ENCODE data around the gene MSH5.
"Not testable (repeated sequence)": the region's sequence is repeated elsewhere in the genome, so short reads cannot be mapped to it uniquely, and the experiment has no call there.

The MSH5 gene

DNA sequence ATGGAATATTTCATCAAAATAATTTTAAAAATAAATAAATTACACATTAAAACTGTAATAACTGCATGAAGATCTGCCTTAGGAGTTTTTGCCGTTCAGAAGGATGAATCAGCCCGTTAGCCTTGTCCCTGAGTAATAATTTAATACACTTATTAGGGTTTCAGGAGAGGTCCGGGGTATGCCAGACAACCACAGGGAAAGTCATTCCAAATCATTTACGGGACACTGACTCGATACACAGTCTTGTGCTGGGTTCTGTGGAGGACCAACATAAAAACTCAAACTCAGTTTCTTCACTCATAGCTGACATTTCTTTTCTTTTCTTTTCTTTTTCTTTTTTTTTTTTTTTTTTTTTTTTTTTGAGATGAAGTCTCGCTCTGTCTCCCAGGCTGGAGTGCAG is 33.9 kb upstream of the MSH5 start:
- no peak for ATAC-seq (ENCODE audit: low read depth)
- H3K4me1 Mint-ChIP-seq: peaks cover 22% of the 10 kb centered on the region
- no peak overlapping the region for H3K4me3 Mint-ChIP-seq
- no peak overlapping the region for H3K27ac Mint-ChIP-seq
- H3K27me3 Mint-ChIP-seq: no peaks in the 10 kb centered on the region
- DNase-seq (ENCODE audit: low spot score in 2 of 2): no peak
- no peaks in the 10 kb centered on the region for H3K9me3 Mint-ChIP-seq
- no peaks in the 10 kb centered on the region for H3K36me3 Mint-ChIP-seq

DNA sequence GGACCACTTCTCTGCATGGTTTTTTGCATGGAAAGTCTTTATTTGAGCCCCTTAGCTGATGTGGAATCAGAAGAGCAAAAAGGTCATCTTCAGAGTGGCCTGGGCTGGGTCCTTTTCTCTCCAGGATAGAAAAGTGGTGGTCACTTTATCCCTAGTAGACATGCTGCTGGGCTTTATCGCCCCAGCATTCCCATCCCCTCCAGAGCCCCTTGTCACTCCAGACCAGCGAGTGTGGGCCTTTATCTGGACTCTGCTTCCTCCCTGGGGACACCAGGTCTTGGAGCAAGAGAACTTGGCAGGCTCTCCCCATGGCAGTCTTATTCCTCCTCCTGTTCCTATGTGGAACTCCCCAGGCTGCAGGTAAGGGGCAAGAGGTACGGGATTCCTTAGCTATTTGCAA is 33.2 kb upstream of the MSH5 start, which contains the start of gene LY6G6F:
LY6G6F (plus strand) TSS at position 268 of the 400 bp plus-strand sequence; CDS start at position 309, 41 bp downstream.
- no peak for ATAC-seq (ENCODE audit: low read depth)
- Mint-ChIP-seq H3K36me3 (no peaks in the 10 kb centered on the region), H3K27ac (no peak within 1 kb of the TSS), H3K9me3 (no peaks in the 10 kb centered on the region), H3K4me1 (peaks cover 19% of the 10 kb centered on the region), H3K27me3 (no peaks in the 10 kb centered on the region), H3K4me3 (no peak within 1 kb of the TSS)
- no peak for DNase-seq (ENCODE audit: low spot score in 2 of 2)

DNA sequence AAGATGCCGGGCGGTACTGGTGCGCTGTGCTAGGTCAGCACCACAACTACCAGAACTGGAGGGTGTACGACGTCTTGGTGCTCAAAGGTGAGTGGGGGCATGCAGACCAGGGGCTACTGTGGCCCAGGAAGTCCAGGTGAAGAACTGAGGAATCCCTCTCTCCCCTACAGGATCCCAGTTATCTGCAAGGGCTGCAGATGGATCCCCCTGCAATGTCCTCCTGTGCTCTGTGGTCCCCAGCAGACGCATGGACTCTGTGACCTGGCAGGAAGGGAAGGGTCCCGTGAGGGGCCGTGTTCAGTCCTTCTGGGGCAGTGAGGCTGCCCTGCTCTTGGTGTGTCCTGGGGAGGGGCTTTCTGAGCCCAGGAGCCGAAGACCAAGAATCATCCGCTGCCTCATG is 32.1 kb upstream of the MSH5 start:
- DNase-seq (ENCODE audit: low spot score in 2 of 2) (no peak), ATAC-seq (ENCODE audit: low read depth) (no peak)
- Mint-ChIP-seq H3K36me3 (no peaks in the 10 kb centered on the region), H3K27ac (no peak overlapping the region), H3K4me1 (peaks cover 14% of the 10 kb centered on the region), H3K4me3 (no peak overlapping the region), H3K9me3 (no peaks in the 10 kb centered on the region), H3K27me3 (no peaks in the 10 kb centered on the region)

GRCh38 chr6:31708224-31708623 is 31.6 kb upstream of the MSH5 start:
- H3K27me3 Mint-ChIP-seq: no peaks in the 10 kb centered on the region
- DNase-seq (ENCODE audit: low spot score in 2 of 2): no peak
- no peak overlapping the region for H3K4me3 Mint-ChIP-seq
- ATAC-seq (ENCODE audit: low read depth): no peak
- H3K4me1 Mint-ChIP-seq: peaks cover 14% of the 10 kb centered on the region
- H3K36me3 Mint-ChIP-seq: no peaks in the 10 kb centered on the region
- no peak overlapping the region for H3K27ac Mint-ChIP-seq
- H3K9me3 Mint-ChIP-seq: no peaks in the 10 kb centered on the region

DNA sequence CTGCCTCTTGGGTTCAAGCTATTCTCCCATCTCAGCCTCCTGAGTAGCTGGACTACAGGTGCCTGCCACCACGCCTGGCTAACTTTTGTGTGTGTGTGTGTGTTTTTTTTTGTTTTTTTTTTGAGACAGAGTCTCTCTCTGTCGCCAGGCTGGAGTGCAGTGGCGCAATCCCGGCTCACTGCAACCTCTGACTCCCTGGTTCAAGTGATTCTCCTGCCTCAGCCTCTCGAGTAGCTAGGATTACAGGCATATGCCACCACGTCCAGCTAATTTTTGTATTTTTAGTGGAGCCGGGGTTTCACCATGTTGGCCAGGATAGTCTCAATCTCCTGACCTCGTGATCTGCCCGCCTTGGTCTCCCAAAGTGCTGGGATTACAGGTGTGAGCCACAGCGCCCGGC is 30.6 kb upstream of the MSH5 start:
- ATAC-seq (ENCODE audit: low read depth); H3K27me3 Mint-ChIP-seq; H3K9me3 Mint-ChIP-seq; H3K27ac Mint-ChIP-seq; H3K4me3 Mint-ChIP-seq; DNase-seq (ENCODE audit: low spot score in 2 of 2); H3K36me3 Mint-ChIP-seq: not testable (repeated sequence)
- H3K4me1 Mint-ChIP-seq: peaks cover 12% of the 10 kb centered on the region

DNA sequence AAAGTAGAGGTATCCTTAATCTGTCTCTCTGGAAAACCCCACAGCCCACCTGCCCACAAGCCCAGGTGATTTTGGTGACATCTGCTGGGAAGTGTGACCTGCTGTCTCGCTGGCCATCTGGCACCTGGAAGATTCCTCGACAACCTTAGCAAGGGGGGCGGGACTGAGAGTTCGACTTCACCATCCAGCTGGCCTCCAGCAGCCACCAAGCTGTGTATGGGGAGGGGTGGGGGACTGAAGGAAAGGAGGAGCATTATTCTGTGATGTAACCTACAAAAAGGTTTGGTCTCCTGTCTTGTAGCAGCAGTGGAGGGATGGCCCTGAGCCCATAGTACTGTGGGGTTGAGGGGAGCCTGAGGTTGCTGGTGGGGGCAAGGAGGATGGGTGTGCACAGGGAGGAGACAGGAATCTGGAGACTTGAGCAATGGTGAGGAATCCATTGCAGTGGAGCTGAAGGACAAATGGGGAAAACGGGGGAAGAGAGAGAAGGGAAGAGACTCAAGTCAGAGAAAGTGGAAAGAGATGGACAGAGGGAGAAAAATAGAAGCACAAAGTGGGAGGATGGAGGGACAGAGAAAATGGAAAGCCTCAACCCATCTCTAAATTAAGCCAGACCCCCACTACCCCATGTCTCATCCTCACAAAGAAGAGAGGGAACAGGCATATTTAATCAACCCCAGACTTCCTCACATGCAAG is 29.1 kb upstream of the MSH5 start:
- H3K27ac Mint-ChIP-seq: no peak overlapping the region
- ATAC-seq (ENCODE audit: low read depth) (no peak), DNase-seq (ENCODE audit: low spot score in 2 of 2) (no peak)
- H3K4me1 Mint-ChIP-seq: peaks cover 12% of the 10 kb centered on the region
- H3K27me3 Mint-ChIP-seq: no peaks in the 10 kb centered on the region
- H3K4me3 Mint-ChIP-seq: peak overlapping the region; percentile 52
- no peaks in the 10 kb centered on the region for H3K9me3 Mint-ChIP-seq
- H3K36me3 Mint-ChIP-seq: no peaks in the 10 kb centered on the region

DNA sequence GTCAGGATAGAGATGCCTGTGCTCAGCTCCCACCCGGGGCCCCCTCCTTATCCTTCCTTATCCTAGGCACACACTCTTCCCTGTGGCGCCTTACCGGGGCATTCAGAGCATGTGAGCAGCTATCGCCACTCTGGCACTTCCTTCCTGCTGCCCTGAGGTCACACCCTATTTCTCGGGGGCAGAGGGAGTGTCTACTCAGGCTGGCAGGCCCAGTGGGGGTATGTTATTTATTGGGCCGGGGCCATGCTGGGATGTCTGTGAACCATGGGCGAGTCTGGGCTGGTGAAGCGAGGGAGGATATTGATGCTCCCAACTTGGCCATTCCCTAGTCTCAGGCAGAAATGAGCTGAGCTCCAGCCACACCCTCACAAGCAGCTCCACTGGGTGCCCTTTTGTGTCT is 28.6 kb upstream of the MSH5 start:
- Mint-ChIP-seq H3K4me3 (no peak overlapping the region), H3K36me3 (no peaks in the 10 kb centered on the region), H3K27ac (no peak overlapping the region), H3K4me1 (peaks cover 12% of the 10 kb centered on the region), H3K27me3 (no peaks in the 10 kb centered on the region), H3K9me3 (no peaks in the 10 kb centered on the region)
- ATAC-seq (ENCODE audit: low read depth) (no peak), DNase-seq (ENCODE audit: low spot score in 2 of 2) (no peak)

- Mint-ChIP-seq H3K9me3 (no peaks in the 10 kb centered on the region), H3K4me1 (peaks cover 12% of the 10 kb centered on the region), H3K36me3 (no peaks in the 10 kb centered on the region), H3K27ac (no peak overlapping the region), H3K27me3 (no peaks in the 10 kb centered on the region), H3K4me3 (no peak overlapping the region)
- ATAC-seq (ENCODE audit: low read depth): peak; percentile 98
- DNase-seq (ENCODE audit: low spot score in 2 of 2): peak in 1 of 2 donors; percentile 30
Measured at GRCh38 chr6:31712296-31712695, 27.5 kb upstream of the MSH5 start.

- ATAC-seq (ENCODE audit: low read depth): no peak
- no peak overlapping the region for H3K27ac Mint-ChIP-seq
- H3K9me3 Mint-ChIP-seq: no peaks in the 10 kb centered on the region
- H3K36me3 Mint-ChIP-seq: no peaks in the 10 kb centered on the region
- H3K4me3 Mint-ChIP-seq: no peak overlapping the region
- no peak for DNase-seq (ENCODE audit: low spot score in 2 of 2)
- H3K27me3 Mint-ChIP-seq: no peaks in the 10 kb centered on the region
- H3K4me1 Mint-ChIP-seq: peaks cover 12% of the 10 kb centered on the region
Measured at GRCh38 chr6:31713465-31713864, 26.3 kb upstream of the MSH5 start.

- DNase-seq (ENCODE audit: low spot score in 2 of 2): no peak
- Mint-ChIP-seq H3K27ac (no peak overlapping the region), H3K4me3 (no peak overlapping the region), H3K9me3 (no peaks in the 10 kb centered on the region), H3K36me3 (no peaks in the 10 kb centered on the region), H3K27me3 (no peaks in the 10 kb centered on the region), H3K4me1 (peaks cover 12% of the 10 kb centered on the region)
- ATAC-seq (ENCODE audit: low read depth): no peak
Measured at GRCh38 chr6:31713991-31714684, 25.7 kb upstream of the MSH5 start.

DNA sequence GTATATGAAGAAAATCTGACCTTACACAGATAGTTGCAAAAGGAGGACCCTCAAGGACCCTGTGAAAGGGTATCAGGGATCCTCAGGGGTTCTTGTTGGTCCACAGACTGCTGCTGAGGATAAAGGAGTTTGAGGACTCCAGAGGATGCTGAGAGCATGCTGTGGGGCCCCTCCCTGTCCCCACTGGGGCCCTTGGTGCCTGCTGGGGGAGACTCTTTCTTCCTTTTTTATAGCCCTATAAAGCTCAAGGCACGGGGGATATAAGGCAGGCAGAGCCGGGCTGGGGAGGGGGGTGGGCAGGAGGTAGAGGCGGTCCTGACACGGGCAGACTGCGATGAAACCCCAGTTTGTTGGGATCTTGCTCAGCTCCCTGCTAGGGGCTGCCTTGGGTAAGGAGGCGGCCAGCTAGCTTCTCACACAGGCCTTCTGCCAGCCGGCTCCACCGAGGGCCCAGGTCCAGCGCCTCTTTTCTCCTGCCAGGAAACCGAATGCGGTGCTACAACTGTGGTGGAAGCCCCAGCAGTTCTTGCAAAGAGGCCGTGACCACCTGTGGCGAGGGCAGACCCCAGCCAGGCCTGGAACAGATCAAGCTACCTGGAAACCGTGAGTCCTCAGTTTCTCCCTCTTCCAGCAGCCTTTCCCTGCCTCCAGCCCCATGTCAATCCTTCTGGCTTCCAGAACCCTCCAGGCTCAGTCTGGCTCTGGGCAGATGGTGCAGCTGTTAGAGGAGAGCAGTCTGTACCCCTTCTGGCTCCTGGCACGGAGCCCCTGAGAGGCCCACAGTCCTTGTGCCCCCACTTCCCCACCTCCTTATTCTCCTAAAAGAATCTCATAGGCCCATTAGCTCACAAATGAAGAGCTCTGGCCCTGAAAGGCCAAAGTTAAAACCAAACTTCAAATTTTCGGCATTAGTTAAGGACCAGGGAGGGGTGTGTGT is 24.5 kb upstream of the MSH5 start, which contains the start of gene LY6G6D:
LY6G6D (plus strand) TSS at position 327 of the 937 bp plus-strand sequence; CDS start at position 335, 8 bp downstream.
- no peak within 1 kb of the TSS for H3K4me3 Mint-ChIP-seq
- DNase-seq (ENCODE audit: low spot score in 2 of 2): no peak
- no peaks in the 10 kb centered on the region for H3K27me3 Mint-ChIP-seq
- no peaks in the 10 kb centered on the region for H3K36me3 Mint-ChIP-seq
- H3K4me1 Mint-ChIP-seq: peaks cover 12% of the 10 kb centered on the region
- no peaks in the 10 kb centered on the region for H3K9me3 Mint-ChIP-seq
- H3K27ac Mint-ChIP-seq: no peak within 1 kb of the TSS
- ATAC-seq (ENCODE audit: low read depth): no peak

DNA sequence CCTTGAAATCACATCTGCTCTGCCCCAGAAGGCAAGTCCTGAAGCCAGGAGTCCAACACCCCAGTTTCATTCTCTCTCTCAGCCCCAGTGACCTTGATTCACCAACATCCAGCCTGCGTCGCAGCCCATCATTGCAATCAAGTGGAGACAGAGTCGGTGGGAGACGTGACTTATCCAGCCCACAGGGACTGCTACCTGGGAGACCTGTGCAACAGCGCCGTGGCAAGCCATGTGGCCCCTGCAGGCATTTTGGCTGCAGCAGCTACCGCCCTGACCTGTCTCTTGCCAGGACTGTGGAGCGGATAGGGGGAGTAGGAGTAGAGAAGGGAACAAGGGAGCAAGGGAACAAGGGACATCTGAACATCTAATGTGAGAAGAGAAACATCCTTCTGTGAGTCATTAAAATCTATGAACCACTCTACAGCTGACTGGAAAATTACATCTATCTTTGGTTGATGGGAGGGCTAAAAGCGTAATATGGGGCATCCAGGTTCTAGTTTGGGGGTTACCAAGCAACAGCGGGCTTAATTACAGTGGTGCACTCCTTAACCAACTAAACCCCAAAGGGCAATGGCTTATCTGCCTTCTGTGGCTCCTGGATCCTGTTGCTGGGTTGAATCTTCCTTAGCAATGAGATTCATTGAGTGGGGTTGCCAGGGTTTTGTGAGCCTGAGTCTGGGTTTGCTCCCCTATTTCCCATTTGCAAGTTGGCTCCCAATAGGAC is 22.1 kb upstream of the MSH5 start:
- H3K4me1 Mint-ChIP-seq: no peaks in the 10 kb centered on the region
- ATAC-seq (ENCODE audit: low read depth) (no peak), DNase-seq (ENCODE audit: low spot score in 2 of 2) (no peak)
- no peak overlapping the region for H3K4me3 Mint-ChIP-seq
- no peaks in the 10 kb centered on the region for H3K36me3 Mint-ChIP-seq
- no peak overlapping the region for H3K27ac Mint-ChIP-seq
- H3K27me3 Mint-ChIP-seq: no peaks in the 10 kb centered on the region
- no peaks in the 10 kb centered on the region for H3K9me3 Mint-ChIP-seq

DNA sequence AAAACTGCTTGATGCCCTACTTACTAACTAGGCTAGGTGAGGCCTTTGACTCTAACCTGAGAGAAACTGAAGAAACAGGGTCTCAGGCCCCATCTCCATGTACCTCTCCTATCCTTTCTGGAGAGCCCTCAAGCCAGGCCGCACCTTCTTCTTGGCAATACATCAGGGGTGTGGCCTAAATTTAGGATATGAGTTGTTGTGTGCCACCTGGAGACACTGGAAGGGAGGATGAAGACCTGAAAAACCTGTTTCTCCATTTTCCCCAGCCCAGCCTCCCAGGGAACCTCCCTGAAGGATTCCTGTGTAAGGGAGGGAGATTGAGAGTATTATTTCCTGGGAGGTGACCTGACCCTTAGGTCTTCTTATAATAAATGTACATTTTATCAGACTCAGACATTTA is 21.5 kb upstream of the MSH5 start:
- Mint-ChIP-seq H3K4me1 (peaks cover 2% of the 10 kb centered on the region), H3K27me3 (no peaks in the 10 kb centered on the region), H3K9me3 (no peaks in the 10 kb centered on the region), H3K27ac (no peak overlapping the region), H3K36me3 (no peaks in the 10 kb centered on the region), H3K4me3 (no peak overlapping the region)
- ATAC-seq (ENCODE audit: low read depth) (no peak), DNase-seq (ENCODE audit: low spot score in 2 of 2) (no peak)
